GM12865 (cell line): ENCODE measurements around the gene PNMA6E.
"Not testable (repeated sequence)": the region's sequence is repeated elsewhere in the genome, so short reads cannot be mapped to it uniquely, and the experiment has no call there.

ENCODE experiments used
- DNase-seq: peaks from one replicate; pipeline ENCODE4 v3.0.0; 2010; ENCODE audit warnings: low read depth
- H3K4me3 ChIP-seq: 2 replicates; pipeline ENCODE4 v1.5.1; 2011; ENCODE audit warnings: mild to moderate bottlenecking, low read depth, low read length, control low read depth
- CTCF ChIP-seq: IDR thresholded peaks from 2 replicates; pipeline ENCODE4 v1.5.1; 2011; ENCODE audit warnings: low read length, control low read depth, low read depth, inconsistent platforms; ENCODE audit not compliant: insufficient read depth; ENCODE audit errors: missing control alignments

PNMA6E gene

GRCh38 chrX:153388722-153389459 is 12.3 kb downstream of the PNMA6E start:
- DNase-seq = no peak
- H3K4me3 ChIP-seq = no peak overlapping the region
- no peak for TF ChIP-seq CTCF

GRCh38 chrX:153387987-153388721 is 13.0 kb downstream of the PNMA6E start:
- no peak for TF ChIP-seq CTCF
- no peak for DNase-seq
- no peak overlapping the region for H3K4me3 ChIP-seq

- no peak for TF ChIP-seq CTCF
- H3K4me3 ChIP-seq = no peak overlapping the region
- DNase-seq = no peak
These were observed 13.8 kb downstream of the PNMA6E start for GRCh38 chrX:153387345-153387744.

GRCh38 chrX:153386097-153386496 is 15.1 kb downstream of the PNMA6E start:
- DNase-seq = no peak
- no peak overlapping the region for H3K4me3 ChIP-seq
- TF ChIP-seq CTCF = no peak

- H3K4me3 ChIP-seq = not testable (repeated sequence)
These were observed 16.2 kb downstream of the PNMA6E start for GRCh38 chrX:153384973-153385372.

GRCh38 chrX:153384390-153384789 is 16.8 kb downstream of the PNMA6E start:
- no peak for TF ChIP-seq CTCF
- DNase-seq = no peak
- H3K4me3 ChIP-seq = no peak overlapping the region

More at GRCh38 chrX:153384973-153385372, 16.2 kb downstream of the PNMA6E start:
- DNase-seq = not testable (repeated sequence)

- no peak for DNase-seq
- no peak overlapping the region for H3K4me3 ChIP-seq
- TF ChIP-seq CTCF = no peak
These were observed 18.3 kb downstream of the PNMA6E start for GRCh38 chrX:153382563-153383482.
